GM12878 (cell line): ENCODE results near the gene PCBP1. TPM values are rescaled to one million over a fixed set of nuclear protein-coding genes. Genes with fewer than 3 reads are reported as not detected.
A peak's percentile ranks its signal among the peaks of the same experiment; 100 is the strongest.

Experiments
- CEBPB ChIP-seq, 2 experiments: fragments of 150-350 bp in 1 of 2; IDR thresholded peaks; 2 replicates each; pipeline ENCODE4 v1.6.1; 2012 to 2014; ENCODE audit warnings: low read depth in 2 of 2, low read length in 2 of 2, borderline replicate concordance in 1 of 2, inconsistent platforms in 1 of 2
- CTCF ChIP-seq, 3 experiments: IDR thresholded peaks in 2 of 3; conservative IDR thresholded peaks in 1 of 3; 2 replicates each; pipeline ENCODE4 v1.5.1; 2011; ENCODE audit warnings: low read depth in 3 of 3, low read length in 3 of 3, mild to moderate bottlenecking in 3 of 3, control low read depth in 2 of 3, moderate library complexity in 2 of 3, inconsistent platforms in 1 of 3, mixed read lengths in 1 of 3; ENCODE audit not compliant: control insufficient read depth in 2 of 3, insufficient read depth in 1 of 3; ENCODE audit errors: extremely low read depth in 1 of 3
- KLF5 ChIP-seq: fragments of 450-650 bp; IDR thresholded peaks from 2 replicates; pipeline ENCODE4 v1.6.1; 2014; ENCODE audit warnings: mild to moderate bottlenecking; ENCODE audit not compliant: partially characterized antibody
- NR2F1 ChIP-seq: fragments of 450-650 bp; conservative IDR thresholded peaks from 2 replicates; pipeline ENCODE4 v1.6.1; 2017; ENCODE audit warnings: mild to moderate bottlenecking
- SREBF2 ChIP-seq: IDR thresholded peaks from 2 replicates; pipeline ENCODE4 v1.6.1; 2012; ENCODE audit warnings: mild to moderate bottlenecking, low read length
- TAF1 ChIP-seq: IDR thresholded peaks from 2 replicates; pipeline ENCODE4 v1.6.1; 2011; ENCODE audit warnings: mild to moderate bottlenecking, low read depth, low read length, borderline replicate concordance
- TARDBP ChIP-seq: IDR thresholded peaks from 2 replicates; pipeline ENCODE4 v1.6.1; 2016; ENCODE audit warnings: borderline replicate concordance
- TBL1XR1 ChIP-seq: IDR thresholded peaks from 2 replicates; pipeline ENCODE4 v1.6.1; 2012; ENCODE audit warnings: low read depth, low read length, improper control_type of control experiment
- YY1 ChIP-seq: IDR thresholded peaks from 2 replicates; pipeline ENCODE4 v1.6.1; 2011; ENCODE audit warnings: low read depth, mild to moderate bottlenecking, low read length
- ZNF622 ChIP-seq: fragments of 450-650 bp; IDR thresholded peaks from 2 replicates; pipeline ENCODE4 v1.6.1; 2017; ENCODE audit warnings: mild to moderate bottlenecking, inconsistent platforms
- polyA plus RNA-seq, 11 experiments: library from polyadenylated mRNA; depleted of rRNA in 4 of 11; unstranded in 6 of 11; stranded (reverse) in 5 of 11; fragments of >200 nt; fragmentation: Nextera tagmentation in 4 of 11; fragmentation: Illumina TruSeq in 1 of 11; extraction: Ambion mirVana in 4 of 11; extraction: Trizol in 1 of 11; gene quantifications; 1 replicate in 1 of 11; 2 replicates in 10 of 11; pipeline versions ENCODE4 v1.2.1 to v1.2.3, GENCODE V29; 2011 to 2016; ENCODE audit warnings: inconsistent platforms in 2 of 11, missing spikeins in 2 of 11, low read depth in 1 of 11
- total RNA-seq, 4 experiments: library from RNA; depleted of rRNA in 3 of 4; stranded (reverse); fragments of >200 nt in 3 of 4; fragmentation: Illumina TruSeq in 1 of 4; extraction: Trizol in 1 of 4; gene quantifications; 2 replicates each; pipeline versions ENCODE4 v1.2.1 to v1.2.3, GENCODE V29; 2013 to 2021
- TF ChIP-seq, protein P1 (sequence below): fragments of 150-350 bp; IDR thresholded peaks from 2 replicates; pipeline ENCODE4 v1.6.1; 2014; ENCODE audit warnings: mild to moderate bottlenecking, low read depth, low read length

Gene PCBP1
- total and polyA plus RNA-seq, 10 of the 15 experiments (the other 5 are each of a cell fraction or from before 2014, with no cell fraction given), result 24.4 to 494 (median 130) TPM

DNA sequence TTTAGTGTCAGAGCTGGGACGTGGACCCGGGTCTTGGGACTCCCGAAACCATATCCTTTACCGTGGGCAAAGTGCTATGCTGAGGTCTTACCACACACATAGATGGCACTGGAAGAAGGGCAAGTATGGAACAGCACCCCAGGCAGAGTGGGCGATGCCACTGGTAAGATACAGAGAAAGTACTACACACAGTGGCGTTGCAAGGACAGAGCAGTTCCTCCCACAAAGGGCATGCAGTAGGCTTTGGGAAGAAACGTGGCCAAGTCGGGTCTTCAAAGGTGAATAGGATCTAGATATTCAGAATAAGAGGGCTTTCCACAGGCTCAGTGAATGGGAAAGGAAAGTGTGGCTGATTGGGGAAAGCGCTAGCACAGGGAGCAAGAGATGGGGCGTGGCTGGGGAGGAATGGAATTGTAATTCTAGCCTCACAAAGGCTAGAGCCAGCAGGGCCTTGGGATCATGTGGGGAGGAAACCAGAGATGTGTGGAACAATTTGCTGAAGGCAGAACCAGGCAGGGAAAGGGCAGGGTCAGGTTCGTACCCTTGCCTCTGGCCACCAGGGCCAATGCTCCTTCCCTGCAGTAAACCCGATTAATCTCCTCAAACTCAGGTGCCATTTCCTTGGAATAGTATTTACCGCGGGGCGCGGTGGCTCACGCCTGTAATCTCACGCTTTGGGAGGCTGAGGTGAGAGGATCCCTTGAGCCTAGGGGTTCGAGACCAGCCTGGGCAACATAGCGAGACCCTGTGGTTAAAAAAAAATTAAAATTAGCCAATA, 36.0 kb downstream of the PCBP1 start (continued):
- TF ChIP-seq YY1 (no peak), TAF1 (no peak), CTCF (IDR thresholded peaks at IDR 0.05 in 2 of 3, conservative IDR thresholded peaks at IDR 0.05 in 1 of 3; ENCODE audit: control insufficient read depth in 2 of 3, extremely low read depth in 1 of 3, insufficient read depth in 1 of 3, low read depth in 3 of 3, low read length in 3 of 3) (peak in 1 of 3 experiments; percentile 3; a peak in 1 of 6 replicates), TBL1XR1 (no peak), SREBF2 (no peak), ZNF622 (no peak), KLF5 (no peak), NR2F1 (no peak), CEBPB (IDR thresholded peaks at IDR 0.05; ENCODE audit: borderline replicate concordance in 1 of 2, low read depth in 2 of 2, low read length in 2 of 2) (no peak), TARDBP (no peak)
- TF ChIP-seq, protein P1, sequence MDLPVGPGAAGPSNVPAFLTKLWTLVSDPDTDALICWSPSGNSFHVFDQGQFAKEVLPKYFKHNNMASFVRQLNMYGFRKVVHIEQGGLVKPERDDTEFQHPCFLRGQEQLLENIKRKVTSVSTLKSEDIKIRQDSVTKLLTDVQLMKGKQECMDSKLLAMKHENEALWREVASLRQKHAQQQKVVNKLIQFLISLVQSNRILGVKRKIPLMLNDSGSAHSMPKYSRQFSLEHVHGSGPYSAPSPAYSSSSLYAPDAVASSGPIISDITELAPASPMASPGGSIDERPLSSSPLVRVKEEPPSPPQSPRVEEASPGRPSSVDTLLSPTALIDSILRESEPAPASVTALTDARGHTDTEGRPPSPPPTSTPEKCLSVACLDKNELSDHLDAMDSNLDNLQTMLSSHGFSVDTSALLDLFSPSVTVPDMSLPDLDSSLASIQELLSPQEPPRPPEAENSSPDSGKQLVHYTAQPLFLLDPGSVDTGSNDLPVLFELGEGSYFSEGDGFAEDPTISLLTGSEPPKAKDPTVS, result no peak
